ENCODE measurements around the gene AREL1. TPM values are rescaled to one million over a fixed set of nuclear protein-coding genes. Genes with fewer than 3 reads are reported as not detected.
A peak's percentile ranks its signal among the peaks of the same experiment; 100 is the strongest.

AREL1 gene
- total and polyA plus RNA-seq, 2 experiments from 2014 or later = 14.9 to 19.2 TPM

- Histone ChIP-seq H3K9me3 (ENCODE audit: low read depth) (no peaks in the 10 kb centered on the region), H3K27me3 (no peaks in the 10 kb centered on the region), H3K36me3 (no peaks in the 10 kb centered on the region), H3K4me3 (no peak overlapping the region), H3K4me1 (ENCODE audit: low read depth) (peaks cover 33% of the 10 kb centered on the region), H3K27ac (peak overlapping the region; percentile 75)
- TF ChIP-seq, protein P1, sequence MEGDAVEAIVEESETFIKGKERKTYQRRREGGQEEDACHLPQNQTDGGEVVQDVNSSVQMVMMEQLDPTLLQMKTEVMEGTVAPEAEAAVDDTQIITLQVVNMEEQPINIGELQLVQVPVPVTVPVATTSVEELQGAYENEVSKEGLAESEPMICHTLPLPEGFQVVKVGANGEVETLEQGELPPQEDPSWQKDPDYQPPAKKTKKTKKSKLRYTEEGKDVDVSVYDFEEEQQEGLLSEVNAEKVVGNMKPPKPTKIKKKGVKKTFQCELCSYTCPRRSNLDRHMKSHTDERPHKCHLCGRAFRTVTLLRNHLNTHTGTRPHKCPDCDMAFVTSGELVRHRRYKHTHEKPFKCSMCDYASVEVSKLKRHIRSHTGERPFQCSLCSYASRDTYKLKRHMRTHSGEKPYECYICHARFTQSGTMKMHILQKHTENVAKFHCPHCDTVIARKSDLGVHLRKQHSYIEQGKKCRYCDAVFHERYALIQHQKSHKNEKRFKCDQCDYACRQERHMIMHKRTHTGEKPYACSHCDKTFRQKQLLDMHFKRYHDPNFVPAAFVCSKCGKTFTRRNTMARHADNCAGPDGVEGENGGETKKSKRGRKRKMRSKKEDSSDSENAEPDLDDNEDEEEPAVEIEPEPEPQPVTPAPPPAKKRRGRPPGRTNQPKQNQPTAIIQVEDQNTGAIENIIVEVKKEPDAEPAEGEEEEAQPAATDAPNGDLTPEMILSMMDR (IDR thresholded peaks at IDR 0.05; ENCODE audit: low read depth, low read length) = no peak
- peak in 1 of 2 donors; percentile 64 for DNase-seq (ENCODE audit: low read depth in 1 of 2, low spot score in 1 of 2)
Measured at GRCh38 chr14:74636424-74637177, 76.3 kb downstream of the AREL1 start.

DNA sequence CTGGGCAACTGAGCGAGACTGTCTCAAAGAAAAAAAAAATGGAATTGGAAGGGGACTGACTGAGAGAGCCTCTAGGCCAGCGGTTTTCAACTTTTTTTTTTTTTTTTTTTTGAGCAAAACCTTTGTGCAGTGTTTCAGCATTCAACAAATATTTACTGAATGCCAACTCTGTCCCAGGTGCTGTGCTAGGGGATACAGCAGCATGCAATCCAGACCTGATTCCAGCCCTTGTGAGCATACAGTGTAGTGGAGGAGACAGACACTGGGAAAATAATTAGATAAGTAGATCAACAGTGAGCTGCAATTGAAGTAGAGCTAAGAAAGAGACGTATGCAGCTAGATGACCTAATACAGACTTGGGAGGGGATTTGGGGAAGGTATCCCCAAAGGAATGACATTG is 77.0 kb downstream of the AREL1 start:
- no peaks in the 10 kb centered on the region for H3K36me3 ChIP-seq
- H3K4me3 ChIP-seq = no peak overlapping the region
- TF ChIP-seq, protein P1 (IDR thresholded peaks at IDR 0.05; ENCODE audit: low read depth, low read length) = no peak
- H3K4me1 ChIP-seq (ENCODE audit: low read depth) = peaks cover 33% of the 10 kb centered on the region
- H3K9me3 ChIP-seq (ENCODE audit: low read depth) = no peaks in the 10 kb centered on the region
- H3K27ac ChIP-seq = peak overlapping the region; percentile 75
- no peak for DNase-seq (ENCODE audit: low read depth in 1 of 2, low spot score in 1 of 2)
- H3K27me3 ChIP-seq = no peaks in the 10 kb centered on the region

DNA sequence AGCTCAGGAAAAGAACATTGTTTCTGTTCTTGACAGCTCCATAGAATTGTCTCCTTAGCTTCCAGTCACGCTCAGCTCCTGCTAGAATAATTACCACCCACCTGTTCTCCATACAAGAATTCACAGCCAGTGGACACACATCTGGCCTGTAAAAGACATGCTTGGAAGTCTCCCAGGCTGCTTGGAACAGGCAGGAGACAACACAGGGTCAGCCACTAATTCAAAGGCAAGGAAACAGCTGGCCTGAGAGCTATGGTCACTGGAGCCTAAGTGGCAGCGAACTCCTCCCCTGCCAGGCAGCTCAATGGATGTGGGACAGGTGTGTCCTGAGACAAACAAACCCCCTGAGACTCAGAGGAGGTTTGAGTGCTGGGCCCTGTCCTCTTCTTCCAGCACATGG is 77.9 kb downstream of the AREL1 start:
- peaks cover 33% of the 10 kb centered on the region for H3K4me1 ChIP-seq (ENCODE audit: low read depth)
- H3K36me3 ChIP-seq = no peaks in the 10 kb centered on the region
- H3K27ac ChIP-seq = no peak overlapping the region
- no peak overlapping the region for H3K4me3 ChIP-seq
- H3K9me3 ChIP-seq (ENCODE audit: low read depth) = no peaks in the 10 kb centered on the region
- TF ChIP-seq, protein P1 (IDR thresholded peaks at IDR 0.05; ENCODE audit: low read depth, low read length) = no peak
- DNase-seq (ENCODE audit: low read depth in 1 of 2, low spot score in 1 of 2) = no peak
- H3K27me3 ChIP-seq = no peaks in the 10 kb centered on the region

GRCh38 chr14:74634481-74634880 is 78.4 kb downstream of the AREL1 start:
- no peak for DNase-seq (ENCODE audit: low read depth in 1 of 2, low spot score in 1 of 2)
- Histone ChIP-seq H3K27me3 (no peaks in the 10 kb centered on the region), H3K4me3 (no peak overlapping the region), H3K27ac (no peak overlapping the region), H3K9me3 (ENCODE audit: low read depth) (no peaks in the 10 kb centered on the region), H3K36me3 (no peaks in the 10 kb centered on the region), H3K4me1 (ENCODE audit: low read depth) (peaks cover 33% of the 10 kb centered on the region)
- TF ChIP-seq, protein P1 (IDR thresholded peaks at IDR 0.05; ENCODE audit: low read depth, low read length) = no peak

GRCh38 chr14:74630881-74631690 is 81.8 kb downstream of the AREL1 start:
- no peak for DNase-seq (ENCODE audit: low read depth in 1 of 2, low spot score in 1 of 2)
- Histone ChIP-seq H3K4me3 (no peak overlapping the region), H3K36me3 (no peaks in the 10 kb centered on the region), H3K9me3 (ENCODE audit: low read depth) (no peaks in the 10 kb centered on the region), H3K4me1 (ENCODE audit: low read depth) (peaks cover 11% of the 10 kb centered on the region), H3K27me3 (no peaks in the 10 kb centered on the region), H3K27ac (no peak overlapping the region)
- TF ChIP-seq, protein P1 (IDR thresholded peaks at IDR 0.05; ENCODE audit: low read depth, low read length) = no peak

Measured in cardiac muscle cell (in vitro differentiated cells and primary cell).